Measurements from ENCODE around the gene RCOR3.

DNA sequence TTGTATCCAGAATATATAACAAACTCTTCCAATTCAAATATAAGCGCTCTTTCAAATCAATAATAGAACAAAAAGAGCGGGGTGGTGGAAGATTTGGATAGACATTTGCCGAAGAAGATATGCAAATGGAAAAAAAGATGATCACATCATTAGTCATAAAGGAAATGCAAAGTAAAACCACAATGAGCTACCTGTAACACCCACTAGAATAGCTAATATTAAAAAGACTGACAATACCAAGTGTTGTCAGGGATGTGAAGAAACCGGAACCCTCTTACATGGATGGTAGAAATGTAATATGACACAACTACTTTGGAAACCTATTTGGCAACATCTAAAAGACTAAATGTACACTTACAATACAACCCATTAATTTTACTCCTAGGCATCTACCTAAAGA lies 61.8 kb downstream of the RCOR3 start:
- TF ChIP-seq, protein P1, sequence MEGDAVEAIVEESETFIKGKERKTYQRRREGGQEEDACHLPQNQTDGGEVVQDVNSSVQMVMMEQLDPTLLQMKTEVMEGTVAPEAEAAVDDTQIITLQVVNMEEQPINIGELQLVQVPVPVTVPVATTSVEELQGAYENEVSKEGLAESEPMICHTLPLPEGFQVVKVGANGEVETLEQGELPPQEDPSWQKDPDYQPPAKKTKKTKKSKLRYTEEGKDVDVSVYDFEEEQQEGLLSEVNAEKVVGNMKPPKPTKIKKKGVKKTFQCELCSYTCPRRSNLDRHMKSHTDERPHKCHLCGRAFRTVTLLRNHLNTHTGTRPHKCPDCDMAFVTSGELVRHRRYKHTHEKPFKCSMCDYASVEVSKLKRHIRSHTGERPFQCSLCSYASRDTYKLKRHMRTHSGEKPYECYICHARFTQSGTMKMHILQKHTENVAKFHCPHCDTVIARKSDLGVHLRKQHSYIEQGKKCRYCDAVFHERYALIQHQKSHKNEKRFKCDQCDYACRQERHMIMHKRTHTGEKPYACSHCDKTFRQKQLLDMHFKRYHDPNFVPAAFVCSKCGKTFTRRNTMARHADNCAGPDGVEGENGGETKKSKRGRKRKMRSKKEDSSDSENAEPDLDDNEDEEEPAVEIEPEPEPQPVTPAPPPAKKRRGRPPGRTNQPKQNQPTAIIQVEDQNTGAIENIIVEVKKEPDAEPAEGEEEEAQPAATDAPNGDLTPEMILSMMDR (IDR thresholded peaks at IDR 0.05) = no peak
- TF ChIP-seq POLR2AphosphoS5 (IDR thresholded peaks at IDR 0.05) (no peak), POLR2A (IDR thresholded peaks at IDR 0.05) (no peak), EP300 (IDR thresholded peaks at IDR 0.05) (no peak)

Measured in sigmoid colon (tissue), 4 donors.